ENCODE results near the gene NPAS2. TPM values are rescaled to one million over a fixed set of nuclear protein-coding genes. Genes with fewer than 3 reads are reported as not detected.

Gene NPAS2
- total RNA-seq, 1 donor from 2014 or later = 5.5 TPM

GRCh38 chr2:100876231-100876860 is 56.4 kb downstream of the NPAS2 start:
- Histone ChIP-seq H3K4me2 (ENCODE audit: low read length) (peak overlapping the region; percentile 80), H3K36me3 (ENCODE audit: insufficient read depth, low read length) (no peaks in the 10 kb centered on the region), H3K4me1 (ENCODE audit: insufficient read depth, low read length) (peaks cover 27% of the 10 kb centered on the region), H3K4me3 (ENCODE audit: insufficient read depth, low read depth, low read length) (no peak overlapping the region), H3K27me3 (ENCODE audit: insufficient read depth, low read length) (no peaks in the 10 kb centered on the region), H3K27ac (ENCODE audit: low read depth, low read length) (peak overlapping the region; percentile 35), H2AFZ (ENCODE audit: low read depth, low read length) (no peak overlapping the region), H3K9me3 (ENCODE audit: insufficient read depth, low read depth, low read length) (no peaks in the 10 kb centered on the region), H4K20me1 (ENCODE audit: insufficient read depth, low read length) (no peaks in the 10 kb centered on the region), H3K9ac (ENCODE audit: low read length) (peak overlapping the region; percentile 66), H3K79me2 (ENCODE audit: insufficient read depth, low read length) (no peaks in the 10 kb centered on the region)
- FAIRE-seq (no peak), DNase-seq (ENCODE audit: low read depth) (peak; percentile 42)
- Mint-ChIP-seq H3K27me3 (ENCODE audit: low read depth, unreplicated experiment) (no peaks in the 10 kb centered on the region), H3K9me3 (ENCODE audit: unreplicated experiment) (no peaks in the 10 kb centered on the region), H3K4me1 (ENCODE audit: low read depth, unreplicated experiment) (no peaks in the 10 kb centered on the region), H3K27ac (ENCODE audit: unreplicated experiment) (no peak overlapping the region), H3K36me3 (ENCODE audit: low read depth, unreplicated experiment) (no peaks in the 10 kb centered on the region), H3K4me3 (ENCODE audit: unreplicated experiment) (no peak overlapping the region)
- no peak for TF ChIP-seq EZH2 (IDR thresholded peaks at IDR 0.05; ENCODE audit: insufficient read depth, low read length)

DNA sequence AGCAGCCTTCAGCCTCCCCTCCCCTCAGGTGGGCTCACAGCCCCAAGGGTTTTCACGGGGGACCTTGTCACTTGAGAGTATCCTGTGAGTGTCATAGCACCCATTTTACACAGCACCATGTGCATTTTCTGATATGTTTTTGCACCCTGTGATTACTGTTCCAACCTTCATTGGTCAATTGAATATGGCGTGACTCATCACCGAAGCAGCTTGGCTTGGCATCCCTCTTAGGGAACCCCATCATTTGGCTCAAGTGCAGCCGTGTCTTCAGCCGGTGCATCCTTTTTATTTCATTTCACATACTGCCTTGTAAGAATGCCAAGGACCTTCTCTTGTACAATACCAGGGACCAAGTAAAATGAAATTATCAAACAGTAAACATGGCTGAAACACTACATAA is 57.6 kb downstream of the NPAS2 start:
- Mint-ChIP-seq H3K36me3 (ENCODE audit: low read depth, unreplicated experiment) (no peaks in the 10 kb centered on the region), H3K27me3 (ENCODE audit: low read depth, unreplicated experiment) (no peaks in the 10 kb centered on the region), H3K9me3 (ENCODE audit: unreplicated experiment) (no peaks in the 10 kb centered on the region), H3K27ac (ENCODE audit: unreplicated experiment) (no peak overlapping the region), H3K4me1 (ENCODE audit: low read depth, unreplicated experiment) (no peaks in the 10 kb centered on the region), H3K4me3 (ENCODE audit: unreplicated experiment) (no peak overlapping the region)
- DNase-seq (ENCODE audit: low read depth) (peak; percentile 47), FAIRE-seq (no peak)
- Histone ChIP-seq H3K79me2 (ENCODE audit: insufficient read depth, low read length) (no peaks in the 10 kb centered on the region), H3K9ac (ENCODE audit: low read length) (no peak overlapping the region), H3K4me3 (ENCODE audit: insufficient read depth, low read depth, low read length) (no peak overlapping the region), H2AFZ (ENCODE audit: low read depth, low read length) (no peak overlapping the region), H3K9me3 (ENCODE audit: insufficient read depth, low read depth, low read length) (no peaks in the 10 kb centered on the region), H3K4me2 (ENCODE audit: low read length) (no peak overlapping the region), H3K4me1 (ENCODE audit: insufficient read depth, low read length) (peaks cover 27% of the 10 kb centered on the region), H4K20me1 (ENCODE audit: insufficient read depth, low read length) (peaks cover 1% of the 10 kb centered on the region), H3K27ac (ENCODE audit: low read depth, low read length) (no peak overlapping the region), H3K36me3 (ENCODE audit: insufficient read depth, low read length) (no peaks in the 10 kb centered on the region), H3K27me3 (ENCODE audit: insufficient read depth, low read length) (no peaks in the 10 kb centered on the region)
- TF ChIP-seq, protein P1, sequence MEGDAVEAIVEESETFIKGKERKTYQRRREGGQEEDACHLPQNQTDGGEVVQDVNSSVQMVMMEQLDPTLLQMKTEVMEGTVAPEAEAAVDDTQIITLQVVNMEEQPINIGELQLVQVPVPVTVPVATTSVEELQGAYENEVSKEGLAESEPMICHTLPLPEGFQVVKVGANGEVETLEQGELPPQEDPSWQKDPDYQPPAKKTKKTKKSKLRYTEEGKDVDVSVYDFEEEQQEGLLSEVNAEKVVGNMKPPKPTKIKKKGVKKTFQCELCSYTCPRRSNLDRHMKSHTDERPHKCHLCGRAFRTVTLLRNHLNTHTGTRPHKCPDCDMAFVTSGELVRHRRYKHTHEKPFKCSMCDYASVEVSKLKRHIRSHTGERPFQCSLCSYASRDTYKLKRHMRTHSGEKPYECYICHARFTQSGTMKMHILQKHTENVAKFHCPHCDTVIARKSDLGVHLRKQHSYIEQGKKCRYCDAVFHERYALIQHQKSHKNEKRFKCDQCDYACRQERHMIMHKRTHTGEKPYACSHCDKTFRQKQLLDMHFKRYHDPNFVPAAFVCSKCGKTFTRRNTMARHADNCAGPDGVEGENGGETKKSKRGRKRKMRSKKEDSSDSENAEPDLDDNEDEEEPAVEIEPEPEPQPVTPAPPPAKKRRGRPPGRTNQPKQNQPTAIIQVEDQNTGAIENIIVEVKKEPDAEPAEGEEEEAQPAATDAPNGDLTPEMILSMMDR (IDR thresholded peaks at IDR 0.05; ENCODE audit: insufficient read depth, low read depth, low read length) = no peak
- TF ChIP-seq EZH2 (IDR thresholded peaks at IDR 0.05; ENCODE audit: insufficient read depth, low read length) = no peak

DNA sequence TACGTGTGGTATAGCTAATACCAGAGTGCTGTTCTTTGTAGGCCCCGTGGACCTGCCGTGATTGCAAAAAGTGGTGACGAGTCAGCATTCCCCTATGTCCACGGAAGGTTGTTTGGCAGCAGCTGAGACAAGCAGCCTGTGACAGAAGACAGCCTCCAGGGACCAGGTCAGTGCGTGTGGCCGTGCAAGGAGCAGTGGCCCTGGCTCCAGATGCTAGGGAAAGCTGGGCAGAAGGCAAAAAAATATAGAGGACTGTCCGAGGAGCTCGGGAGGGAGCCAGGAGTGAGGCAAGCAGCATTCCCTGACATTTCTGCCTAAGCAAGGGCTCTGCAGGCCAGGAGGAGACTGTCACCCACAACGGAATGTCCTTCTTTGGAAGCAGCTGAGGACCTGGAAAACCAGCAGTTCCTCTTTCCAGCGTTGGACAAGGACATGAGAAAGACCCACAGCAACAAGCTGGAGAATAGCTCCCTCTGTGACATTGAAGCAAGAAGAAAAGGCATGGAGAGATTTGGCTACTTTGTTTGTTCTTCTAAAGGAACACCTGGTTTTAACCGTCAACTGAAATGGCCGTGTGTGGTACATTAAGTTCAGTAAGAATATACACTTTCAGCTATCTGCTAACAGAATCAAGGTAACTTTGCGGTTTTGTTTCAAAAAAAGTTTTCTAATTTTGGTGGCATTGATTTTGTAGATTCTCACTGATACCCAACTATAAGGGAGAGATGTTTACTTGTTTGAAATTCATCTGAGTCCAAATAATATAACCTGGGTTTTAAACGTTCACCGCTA is 58.3 kb downstream of the NPAS2 start:
- Histone ChIP-seq H3K9me3 (ENCODE audit: insufficient read depth, low read depth, low read length) (no peaks in the 10 kb centered on the region), H3K9ac (ENCODE audit: low read length) (no peak overlapping the region), H3K36me3 (ENCODE audit: insufficient read depth, low read length) (no peaks in the 10 kb centered on the region), H3K4me3 (ENCODE audit: insufficient read depth, low read depth, low read length) (no peak overlapping the region), H3K4me1 (ENCODE audit: insufficient read depth, low read length) (peaks cover 33% of the 10 kb centered on the region), H3K4me2 (ENCODE audit: low read length) (no peak overlapping the region), H2AFZ (ENCODE audit: low read depth, low read length) (no peak overlapping the region), H4K20me1 (ENCODE audit: insufficient read depth, low read length) (peaks cover 6% of the 10 kb centered on the region), H3K27ac (ENCODE audit: low read depth, low read length) (no peak overlapping the region), H3K27me3 (ENCODE audit: insufficient read depth, low read length) (no peaks in the 10 kb centered on the region), H3K79me2 (ENCODE audit: insufficient read depth, low read length) (no peaks in the 10 kb centered on the region)
- no peak for TF ChIP-seq EZH2 (IDR thresholded peaks at IDR 0.05; ENCODE audit: insufficient read depth, low read length)
- TF ChIP-seq, protein P1 (IDR thresholded peaks at IDR 0.05; ENCODE audit: insufficient read depth, low read depth, low read length) = no peak
- Mint-ChIP-seq H3K4me3 (ENCODE audit: unreplicated experiment) (no peak overlapping the region), H3K4me1 (ENCODE audit: low read depth, unreplicated experiment) (peaks cover 4% of the 10 kb centered on the region), H3K27ac (ENCODE audit: unreplicated experiment) (no peak overlapping the region), H3K36me3 (ENCODE audit: low read depth, unreplicated experiment) (no peaks in the 10 kb centered on the region), H3K27me3 (ENCODE audit: low read depth, unreplicated experiment) (no peaks in the 10 kb centered on the region), H3K9me3 (ENCODE audit: unreplicated experiment) (no peaks in the 10 kb centered on the region)
- FAIRE-seq (no peak), DNase-seq (ENCODE audit: low read depth) (no peak)

All from astrocyte (in vitro differentiated cells and primary cell).